Thoracic aorta endothelial cell (primary cell): Measurements from ENCODE around the gene XBP1. TPM values are rescaled to one million over a fixed set of nuclear protein-coding genes. Genes with fewer than 3 reads are reported as not detected.

ENCODE experiments used
- small RNA-seq: library from RNA; depleted of rRNA; stranded (forward); fragments of <200 nt; gene quantifications from one replicate; pipeline ENCODE3, GENCODE V24; 2012
- total RNA-seq: library from RNA; depleted of rRNA; stranded (reverse); fragments of >200 nt; gene quantifications from 2 replicates; pipeline ENCODE4 v1.2.3, GENCODE V29; 2012

XBP1 gene
- 141 and 150 TPM in 2 replicates for total RNA-seq

GRCh38 chr22:28800308-28801041 is at the start of gene XBP1:
Gene XBP1 (minus strand): TSS chr22:28800569.

GRCh38 chr22:28772633-28773460 is 27.5 kb downstream of the XBP1 start, which contains the start of gene CCDC117:
Gene CCDC117 (plus strand): TSS chr22:28772695. CDS start chr22:28772850, 155 bp downstream.

Small RNA genes within 50 kb of the gene (small RNA-seq; reads per million reads assigned to genes)
- not detected for gene Z93930.1

Other genes starting within 250 kb of the XBP1 start
- 43.1 and 45.1 TPM in 2 replicates for gene TTC28, start 120.7 kb downstream of the XBP1 start, total RNA-seq
- gene CHEK2, start 58.7 kb downstream of the XBP1 start, total RNA-seq, result 17.8 and 25.4 TPM in 2 replicates
- gene HSCB, start 58.5 kb downstream of the XBP1 start, total RNA-seq, result 21.3 and 24.3 TPM in 2 replicates
- gene CCDC117, start 27.9 kb downstream of the XBP1 start, total RNA-seq, result 33.1 and 36.8 TPM in 2 replicates
- gene ZNRF3, start 83.0 kb upstream of the XBP1 start, total RNA-seq, result 4.9 and 6.3 TPM in 2 replicates